HepG2 (cell line): Measurements from ENCODE around the gene SFMBT1. TPM values are rescaled to one million over a fixed set of nuclear protein-coding genes. Genes with fewer than 3 reads are reported as not detected.

ENCODE experiments used
- ARHGAP35 ChIP-seq: sonication (generic); formaldehyde crosslinking; IDR thresholded peaks from 2 replicates; pipeline ENCODE4 v1.9.0; 2022; ENCODE audit warnings: mild to moderate bottlenecking, inconsistent platforms, moderate library complexity, missing genetic modification reagents, borderline replicate concordance
- BRCA1 ChIP-seq: sonication (generic); formaldehyde crosslinking; IDR thresholded peaks from 2 replicates; pipeline ENCODE4 v1.4.0; 2020; ENCODE audit warnings: missing genetic modification reagents
- CREB1 ChIP-seq, 2 experiments: fragments of 450-650 bp in 1 of 2; IDR thresholded peaks; 2 replicates each; pipeline ENCODE4 v1.6.1; 2016 to 2017; ENCODE audit warnings: control low read depth in 1 of 2, mild to moderate bottlenecking in 1 of 2, missing compliant biosample characterization in 1 of 2, missing genetic modification characterization in 1 of 2
- CREM ChIP-seq, 2 experiments: sonication (generic) in 1 of 2; formaldehyde crosslinking in 1 of 2; IDR thresholded peaks; 2 replicates each; pipeline versions ENCODE4 v1.4.0 to v1.6.1; 2016 to 2020; ENCODE audit warnings: antibody characterized with exemption in 1 of 2, mild to moderate bottlenecking in 1 of 2, missing genetic modification reagents in 1 of 2
- GFI1 ChIP-seq: sonication (generic); formaldehyde crosslinking; IDR thresholded peaks from 2 replicates; pipeline ENCODE4 v1.5.0; 2020; ENCODE audit warnings: missing genetic modification reagents, mild to moderate bottlenecking, borderline replicate concordance
- GZF1 ChIP-seq: sonication (generic); formaldehyde crosslinking; IDR thresholded peaks from 2 replicates; pipeline ENCODE4 v1.5.1; 2020; ENCODE audit warnings: mild to moderate bottlenecking, missing genetic modification reagents
- HDAC1 ChIP-seq: sonication (generic); formaldehyde crosslinking; IDR thresholded peaks from 2 replicates; pipeline ENCODE4 v1.5.1; 2020; ENCODE audit warnings: mild to moderate bottlenecking, missing genetic modification reagents
- KDM1A ChIP-seq: IDR thresholded peaks from 2 replicates; pipeline ENCODE4 v1.6.1; 2016; ENCODE audit warnings: missing compliant biosample characterization
- LCORL ChIP-seq, 2 experiments: fragments of 450-650 bp in 1 of 2; sonication (generic) in 1 of 2; formaldehyde crosslinking in 1 of 2; IDR thresholded peaks; 2 replicates each; pipeline versions ENCODE4 v1.5.0 to v1.6.1; 2017 to 2020; ENCODE audit warnings: antibody characterized with exemption in 1 of 2, missing genetic modification reagents in 1 of 2
- MTF2 ChIP-seq: sonication (generic); formaldehyde crosslinking; IDR thresholded peaks from 2 replicates; pipeline ENCODE4 v1.5.0; 2020; ENCODE audit warnings: missing genetic modification reagents, borderline replicate concordance
- NFYC ChIP-seq: IDR thresholded peaks from 2 replicates; pipeline ENCODE4 v1.6.1; 2016; ENCODE audit warnings: missing genetic modification reagents, missing compliant biosample characterization
- NR3C1 ChIP-seq: sonication (generic); formaldehyde crosslinking; IDR thresholded peaks from 2 replicates; pipeline ENCODE4 v1.4.0; 2020; ENCODE audit warnings: missing genetic modification reagents
- RFX3 ChIP-seq: IDR thresholded peaks from 2 replicates; pipeline ENCODE4 v1.6.1; 2016; ENCODE audit warnings: missing biosample characterization, missing genetic modification reagents
- SKI ChIP-seq: fragments of 450-650 bp; IDR thresholded peaks from one replicate; pipeline ENCODE4 v1.6.1; 2018; ENCODE audit warnings: mild to moderate bottlenecking; ENCODE audit not compliant: partially characterized antibody
- U2AF1 ChIP-seq: fragments of 200-400 bp; formaldehyde crosslinking; optimal IDR thresholded peaks from 2 replicates; pipeline ENCODE3; 2017; ENCODE audit warnings: mild to moderate bottlenecking, low read depth, low read length
- ZNF496 ChIP-seq: sonication (generic); formaldehyde crosslinking; IDR thresholded peaks from 2 replicates; pipeline ENCODE4 v1.8.1; 2023; ENCODE audit warnings: mild to moderate bottlenecking, moderate library complexity, missing genetic modification reagents; ENCODE audit not compliant: insufficient replicate concordance
- ZNF644 ChIP-seq: IDR thresholded peaks from 2 replicates; pipeline ENCODE4 v1.6.1; 2016; ENCODE audit warnings: low read depth
- polyA plus RNA-seq, 8 experiments: library from polyadenylated mRNA; depleted of rRNA in 3 of 8; stranded (reverse) in 7 of 8; unstranded in 1 of 8; fragments of >200 nt; fragmentation: Illumina TruSeq in 4 of 8; extraction: Trizol in 4 of 8; gene quantifications; 2 replicates each; pipeline versions ENCODE4 v1.2.1 to v1.2.3, GENCODE V29; 2011 to 2016; ENCODE audit warnings: low read depth in 4 of 8, missing spikeins in 1 of 8, mixed read lengths in 1 of 8; ENCODE audit not compliant: insufficient read depth in 1 of 8
- total RNA-seq, 5 experiments: library from RNA; depleted of rRNA; stranded (reverse); fragments of >200 nt; fragmentation: Illumina TruSeq; extraction: Trizol; gene quantifications; 2 replicates each; pipeline ENCODE4 v1.2.3, GENCODE V29; 2016; ENCODE audit warnings: low read depth in 1 of 5
- TF ChIP-seq, protein P1 (sequence below): sonication (generic); formaldehyde crosslinking; IDR thresholded peaks from 2 replicates; pipeline ENCODE4 v1.4.0; 2020; ENCODE audit warnings: missing genetic modification reagents
- TF ChIP-seq, protein P2 (sequence below): IDR thresholded peaks from 2 replicates; pipeline ENCODE4 v1.4.0; 2020; ENCODE audit warnings: mild to moderate bottlenecking, missing genetic modification reagents
- TF ChIP-seq, protein P3 (sequence below): sonication (generic); formaldehyde crosslinking; IDR thresholded peaks from 2 replicates; pipeline ENCODE4 v1.5.1; 2020; ENCODE audit warnings: missing genetic modification reagents, mild to moderate bottlenecking, borderline replicate concordance
- TF ChIP-seq, protein P4 (sequence below): sonication (generic); formaldehyde crosslinking; IDR thresholded peaks from 2 replicates; pipeline ENCODE4 v1.4.0; 2020; ENCODE audit warnings: missing genetic modification reagents

The SFMBT1 gene
- total and polyA plus RNA-seq, 2 of the 13 experiments (the other 11 are each of a cell fraction or from before 2014, with no cell fraction given): 3.8 to 12.8 TPM

DNA sequence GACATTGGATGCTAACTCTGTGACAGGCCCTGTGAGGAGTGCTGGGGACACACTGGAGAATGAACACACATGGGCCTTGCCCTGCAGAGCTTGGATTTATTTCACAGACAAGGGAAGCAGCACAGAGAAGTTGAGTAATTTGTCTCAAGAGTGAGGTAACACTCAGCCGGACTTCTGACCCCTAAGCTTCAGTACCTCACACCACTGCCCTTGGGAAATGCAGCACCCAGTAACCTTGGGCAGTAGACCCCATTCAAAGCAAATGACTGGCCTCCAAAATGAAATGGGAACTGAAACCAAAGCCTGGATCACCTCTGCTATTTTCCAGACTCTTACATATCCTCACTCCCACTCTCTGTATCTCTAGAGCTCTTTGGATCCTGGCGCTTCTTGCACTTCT lies 47.1 kb upstream of the SFMBT1 start (continued):
- TF ChIP-seq MTF2 (CRISPR knock-in tag) (no peak), CREB1 (IDR thresholded peaks at IDR 0.05) (no peak), CREB1 (CRISPR knock-in tag; IDR thresholded peaks at IDR 0.05) (no peak), RFX3 (CRISPR knock-in tag) (no peak), ARHGAP35 (CRISPR knock-in tag) (no peak), SKI (peak; percentile 36), LCORL (IDR thresholded peaks at IDR 0.05) (no peak), LCORL (CRISPR knock-in tag; IDR thresholded peaks at IDR 0.05) (peak; percentile 76), U2AF1 (no peak), NR3C1 (no peak), ZNF644 (CRISPR knock-in tag) (peak; percentile 63; the same call in 1 of the 2 replicates), GFI1 (CRISPR knock-in tag) (no peak), BRCA1 (CRISPR knock-in tag) (no peak), NFYC (CRISPR knock-in tag) (no peak), CREM (IDR thresholded peaks at IDR 0.05) (no peak), CREM (CRISPR knock-in tag; IDR thresholded peaks at IDR 0.05) (no peak), ZNF496 (no peak), HDAC1 (CRISPR knock-in tag) (no peak; the same call in none of the 2 replicates), GZF1 (no peak), KDM1A (CRISPR knock-in tag) (no peak)
- TF ChIP-seq, protein P1, sequence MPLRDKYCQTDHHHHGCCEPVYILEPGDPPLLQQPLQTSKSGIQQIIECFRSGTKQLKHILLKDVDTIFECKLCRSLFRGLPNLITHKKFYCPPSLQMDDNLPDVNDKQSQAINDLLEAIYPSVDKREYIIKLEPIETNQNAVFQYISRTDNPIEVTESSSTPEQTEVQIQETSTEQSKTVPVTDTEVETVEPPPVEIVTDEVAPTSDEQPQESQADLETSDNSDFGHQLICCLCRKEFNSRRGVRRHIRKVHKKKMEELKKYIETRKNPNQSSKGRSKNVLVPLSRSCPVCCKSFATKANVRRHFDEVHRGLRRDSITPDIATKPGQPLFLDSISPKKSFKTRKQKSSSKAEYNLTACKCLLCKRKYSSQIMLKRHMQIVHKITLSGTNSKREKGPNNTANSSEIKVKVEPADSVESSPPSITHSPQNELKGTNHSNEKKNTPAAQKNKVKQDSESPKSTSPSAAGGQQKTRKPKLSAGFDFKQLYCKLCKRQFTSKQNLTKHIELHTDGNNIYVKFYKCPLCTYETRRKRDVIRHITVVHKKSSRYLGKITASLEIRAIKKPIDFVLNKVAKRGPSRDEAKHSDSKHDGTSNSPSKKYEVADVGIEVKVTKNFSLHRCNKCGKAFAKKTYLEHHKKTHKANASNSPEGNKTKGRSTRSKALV (CRISPR knock-in tag): no peak
- TF ChIP-seq, protein P2, sequence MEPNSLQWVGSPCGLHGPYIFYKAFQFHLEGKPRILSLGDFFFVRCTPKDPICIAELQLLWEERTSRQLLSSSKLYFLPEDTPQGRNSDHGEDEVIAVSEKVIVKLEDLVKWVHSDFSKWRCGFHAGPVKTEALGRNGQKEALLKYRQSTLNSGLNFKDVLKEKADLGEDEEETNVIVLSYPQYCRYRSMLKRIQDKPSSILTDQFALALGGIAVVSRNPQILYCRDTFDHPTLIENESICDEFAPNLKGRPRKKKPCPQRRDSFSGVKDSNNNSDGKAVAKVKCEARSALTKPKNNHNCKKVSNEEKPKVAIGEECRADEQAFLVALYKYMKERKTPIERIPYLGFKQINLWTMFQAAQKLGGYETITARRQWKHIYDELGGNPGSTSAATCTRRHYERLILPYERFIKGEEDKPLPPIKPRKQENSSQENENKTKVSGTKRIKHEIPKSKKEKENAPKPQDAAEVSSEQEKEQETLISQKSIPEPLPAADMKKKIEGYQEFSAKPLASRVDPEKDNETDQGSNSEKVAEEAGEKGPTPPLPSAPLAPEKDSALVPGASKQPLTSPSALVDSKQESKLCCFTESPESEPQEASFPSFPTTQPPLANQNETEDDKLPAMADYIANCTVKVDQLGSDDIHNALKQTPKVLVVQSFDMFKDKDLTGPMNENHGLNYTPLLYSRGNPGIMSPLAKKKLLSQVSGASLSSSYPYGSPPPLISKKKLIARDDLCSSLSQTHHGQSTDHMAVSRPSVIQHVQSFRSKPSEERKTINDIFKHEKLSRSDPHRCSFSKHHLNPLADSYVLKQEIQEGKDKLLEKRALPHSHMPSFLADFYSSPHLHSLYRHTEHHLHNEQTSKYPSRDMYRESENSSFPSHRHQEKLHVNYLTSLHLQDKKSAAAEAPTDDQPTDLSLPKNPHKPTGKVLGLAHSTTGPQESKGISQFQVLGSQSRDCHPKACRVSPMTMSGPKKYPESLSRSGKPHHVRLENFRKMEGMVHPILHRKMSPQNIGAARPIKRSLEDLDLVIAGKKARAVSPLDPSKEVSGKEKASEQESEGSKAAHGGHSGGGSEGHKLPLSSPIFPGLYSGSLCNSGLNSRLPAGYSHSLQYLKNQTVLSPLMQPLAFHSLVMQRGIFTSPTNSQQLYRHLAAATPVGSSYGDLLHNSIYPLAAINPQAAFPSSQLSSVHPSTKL (CRISPR knock-in tag): peak; percentile 82
- TF ChIP-seq, protein P3, sequence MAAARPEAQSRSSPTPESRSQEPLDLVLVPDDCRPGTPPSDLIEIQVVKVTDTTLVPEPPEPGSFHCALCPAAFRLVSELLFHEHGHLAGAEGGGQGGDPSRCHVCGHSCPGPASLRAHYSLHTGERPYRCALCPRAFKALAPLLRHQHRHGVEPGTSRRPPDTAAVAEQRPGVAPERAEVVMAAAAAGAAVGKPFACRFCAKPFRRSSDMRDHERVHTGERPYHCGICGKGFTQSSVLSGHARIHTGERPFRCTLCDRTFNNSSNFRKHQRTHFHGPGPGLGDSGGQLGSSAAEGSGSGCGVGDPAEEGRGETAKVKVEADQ (CRISPR knock-in tag): no peak
- TF ChIP-seq, protein P4, sequence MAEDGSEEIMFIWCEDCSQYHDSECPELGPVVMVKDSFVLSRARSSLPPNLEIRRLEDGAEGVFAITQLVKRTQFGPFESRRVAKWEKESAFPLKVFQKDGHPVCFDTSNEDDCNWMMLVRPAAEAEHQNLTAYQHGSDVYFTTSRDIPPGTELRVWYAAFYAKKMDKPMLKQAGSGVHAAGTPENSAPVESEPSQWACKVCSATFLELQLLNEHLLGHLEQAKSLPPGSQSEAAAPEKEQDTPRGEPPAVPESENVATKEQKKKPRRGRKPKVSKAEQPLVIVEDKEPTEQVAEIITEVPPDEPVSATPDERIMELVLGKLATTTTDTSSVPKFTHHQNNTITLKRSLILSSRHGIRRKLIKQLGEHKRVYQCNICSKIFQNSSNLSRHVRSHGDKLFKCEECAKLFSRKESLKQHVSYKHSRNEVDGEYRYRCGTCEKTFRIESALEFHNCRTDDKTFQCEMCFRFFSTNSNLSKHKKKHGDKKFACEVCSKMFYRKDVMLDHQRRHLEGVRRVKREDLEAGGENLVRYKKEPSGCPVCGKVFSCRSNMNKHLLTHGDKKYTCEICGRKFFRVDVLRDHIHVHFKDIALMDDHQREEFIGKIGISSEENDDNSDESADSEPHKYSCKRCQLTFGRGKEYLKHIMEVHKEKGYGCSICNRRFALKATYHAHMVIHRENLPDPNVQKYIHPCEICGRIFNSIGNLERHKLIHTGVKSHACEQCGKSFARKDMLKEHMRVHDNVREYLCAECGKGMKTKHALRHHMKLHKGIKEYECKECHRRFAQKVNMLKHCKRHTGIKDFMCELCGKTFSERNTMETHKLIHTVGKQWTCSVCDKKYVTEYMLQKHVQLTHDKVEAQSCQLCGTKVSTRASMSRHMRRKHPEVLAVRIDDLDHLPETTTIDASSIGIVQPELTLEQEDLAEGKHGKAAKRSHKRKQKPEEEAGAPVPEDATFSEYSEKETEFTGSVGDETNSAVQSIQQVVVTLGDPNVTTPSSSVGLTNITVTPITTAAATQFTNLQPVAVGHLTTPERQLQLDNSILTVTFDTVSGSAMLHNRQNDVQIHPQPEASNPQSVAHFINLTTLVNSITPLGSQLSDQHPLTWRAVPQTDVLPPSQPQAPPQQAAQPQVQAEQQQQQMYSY (CRISPR knock-in tag): no peak
